Karpas-422 (cell line): ENCODE results near the gene EYS. TPM values are rescaled to one million over a fixed set of nuclear protein-coding genes. Genes with fewer than 3 reads are reported as not detected.
"Not testable (repeated sequence)": the region's sequence is repeated elsewhere in the genome, so short reads cannot be mapped to it uniquely, and the experiment has no call there.

Experiments used
- DNase-seq: peaks from one replicate; pipeline ENCODE4 v3.0.0-alpha.2; 2015
- H2AFZ ChIP-seq: fragments of 200-600 bp; sonication (generic); 2 replicates; pipeline ENCODE4 v1.6.1; 2014; ENCODE audit warnings: antibody characterized with exemption, low read length, mixed read lengths
- H3K27ac ChIP-seq: fragments of 200-600 bp; sonication (generic); 2 replicates; pipeline ENCODE4 v1.5.1; 2014; ENCODE audit warnings: mild to moderate bottlenecking, low read length, moderate library complexity
- H3K27me3 ChIP-seq: fragments of 200-600 bp; sonication (generic); 2 replicates; pipeline ENCODE4 v1.6.1; 2014; ENCODE audit warnings: low read length, mixed read lengths
- H3K36me3 ChIP-seq: fragments of 200-600 bp; sonication (generic); 2 replicates; pipeline ENCODE4 v1.6.1; 2014; ENCODE audit warnings: low read length, mixed read lengths; ENCODE audit not compliant: insufficient read depth
- H3K4me1 ChIP-seq: fragments of 200-600 bp; sonication (generic); 2 replicates; pipeline ENCODE4 v1.6.1; 2014; ENCODE audit warnings: mild to moderate bottlenecking, low read length, mixed read lengths
- H3K4me2 ChIP-seq: fragments of 200-600 bp; sonication (generic); 2 replicates; pipeline ENCODE4 v1.6.1; 2014; ENCODE audit warnings: low read length, low read depth, mild to moderate bottlenecking; ENCODE audit not compliant: poor library complexity, severe bottlenecking
- H3K4me3 ChIP-seq: fragments of 200-600 bp; sonication (generic); 2 replicates; pipeline ENCODE4 v1.5.1; 2014; ENCODE audit warnings: mild to moderate bottlenecking, antibody characterized with exemption, low read length, mixed read lengths
- H3K79me2 ChIP-seq: fragments of 200-600 bp; sonication (generic); 2 replicates; pipeline ENCODE4 v1.6.1; 2014; ENCODE audit warnings: mild to moderate bottlenecking, low read length, mixed read lengths
- H3K9ac ChIP-seq: fragments of 200-600 bp; sonication (generic); 2 replicates; pipeline ENCODE4 v1.6.0; 2014; ENCODE audit warnings: low read length
- H3K9me2 ChIP-seq: fragments of 200-600 bp; sonication (generic), shearing (Covaris generic); replicated peaks from 2 replicates; pipeline ENCODE4 v1.6.0; 2014; ENCODE audit warnings: mild to moderate bottlenecking, low read length, moderate library complexity; ENCODE audit not compliant: insufficient read depth
- H3K9me3 ChIP-seq: fragments of 300-700, 200-600 bp; sonication (generic); 2 replicates; pipeline ENCODE4 v1.6.1; 2014; ENCODE audit warnings: low read length, mixed read lengths
- H4K20me1 ChIP-seq: fragments of 200-600 bp; sonication (generic); 2 replicates; pipeline ENCODE4 v1.6.1; 2014; ENCODE audit warnings: mild to moderate bottlenecking, antibody characterized with exemption, low read length, low read depth; ENCODE audit not compliant: insufficient read depth
- total RNA-seq: library from RNA; depleted of rRNA; stranded (reverse); fragments of >200 nt; shearing (Covaris generic); gene quantifications from 2 replicates; pipeline ENCODE4 v1.2.3, GENCODE V29; 2014; ENCODE audit warnings: low replicate concordance

The EYS gene
- total RNA-seq, 1 experiment from 2014 or later, result not detected

- Histone ChIP-seq H3K36me3 (no peaks in the 10 kb centered on the region), H3K27ac (no peak overlapping the region), H3K4me3 (no peak overlapping the region), H4K20me1 (no peaks in the 10 kb centered on the region), H3K9me2 (no peaks in the 10 kb centered on the region), H3K9me3 (no peaks in the 10 kb centered on the region), H2AFZ (no peak overlapping the region), H3K4me1 (no peaks in the 10 kb centered on the region), H3K79me2 (no peaks in the 10 kb centered on the region), H3K27me3 (no peaks in the 10 kb centered on the region), H3K9ac (no peak overlapping the region), H3K4me2 (no peak overlapping the region)
- no peak for DNase-seq
Observed at GRCh38 chr6:64255000-64255399, 1452.0 kb downstream of the EYS start.

GRCh38 chr6:64254558-64254957 is 1452.5 kb downstream of the EYS start:
- Histone ChIP-seq H3K9me3 (no peaks in the 10 kb centered on the region), H3K4me3 (no peak overlapping the region), H3K9me2 (no peaks in the 10 kb centered on the region), H2AFZ (no peak overlapping the region), H3K27ac (no peak overlapping the region), H3K4me1 (no peaks in the 10 kb centered on the region), H3K4me2 (no peak overlapping the region), H3K36me3 (no peaks in the 10 kb centered on the region), H3K79me2 (no peaks in the 10 kb centered on the region), H3K9ac (no peak overlapping the region), H4K20me1 (no peaks in the 10 kb centered on the region), H3K27me3 (no peaks in the 10 kb centered on the region)
- DNase-seq, result no peak

- Histone ChIP-seq H3K27ac (no peak overlapping the region), H3K9me2 (no peaks in the 10 kb centered on the region), H3K27me3 (no peaks in the 10 kb centered on the region), H3K9me3 (no peaks in the 10 kb centered on the region), H3K4me3 (no peak overlapping the region), H2AFZ (no peak overlapping the region), H3K36me3 (no peaks in the 10 kb centered on the region), H3K9ac (no peak overlapping the region), H3K4me2 (no peak overlapping the region), H4K20me1 (no peaks in the 10 kb centered on the region), H3K79me2 (no peaks in the 10 kb centered on the region), H3K4me1 (no peaks in the 10 kb centered on the region)
- DNase-seq, result no peak
Observed at GRCh38 chr6:64252256-64252655, 1454.8 kb downstream of the EYS start.

GRCh38 chr6:64250126-64250525 is 1456.9 kb downstream of the EYS start:
- Histone ChIP-seq H3K27ac (no peak overlapping the region), H3K4me2 (no peak overlapping the region), H3K79me2 (no peaks in the 10 kb centered on the region), H3K9me2 (no peaks in the 10 kb centered on the region), H3K27me3 (no peaks in the 10 kb centered on the region), H2AFZ (no peak overlapping the region), H4K20me1 (no peaks in the 10 kb centered on the region), H3K9me3 (no peaks in the 10 kb centered on the region), H3K9ac (no peak overlapping the region), H3K4me3 (no peak overlapping the region), H3K4me1 (no peaks in the 10 kb centered on the region), H3K36me3 (no peaks in the 10 kb centered on the region)
- no peak for DNase-seq

- H4K20me1 ChIP-seq, result no peaks in the 10 kb centered on the region
- no peak overlapping the region for H3K9ac ChIP-seq
- no peak overlapping the region for H2AFZ ChIP-seq
- no peak for DNase-seq
- H3K9me3 ChIP-seq, result no peaks in the 10 kb centered on the region
- no peaks in the 10 kb centered on the region for H3K4me1 ChIP-seq
- no peak overlapping the region for H3K4me3 ChIP-seq
- no peak overlapping the region for H3K27ac ChIP-seq
- no peaks in the 10 kb centered on the region for H3K36me3 ChIP-seq
- H3K9me2 ChIP-seq, result no peaks in the 10 kb centered on the region
- H3K27me3 ChIP-seq, result no peaks in the 10 kb centered on the region
- no peak overlapping the region for H3K4me2 ChIP-seq
- H3K79me2 ChIP-seq, result no peaks in the 10 kb centered on the region
Observed at GRCh38 chr6:64249115-64249514, 1457.9 kb downstream of the EYS start.

GRCh38 chr6:64243618-64244017 is 1463.4 kb downstream of the EYS start:
- no peak for DNase-seq

GRCh38 chr6:64238908-64239307 is 1468.1 kb downstream of the EYS start:
- not testable (repeated sequence) for H4K20me1 ChIP-seq, H3K36me3 ChIP-seq, H3K27me3 ChIP-seq, H3K9me3 ChIP-seq, H3K79me2 ChIP-seq, H3K4me1 ChIP-seq, H2AFZ ChIP-seq, H3K9ac ChIP-seq, H3K4me3 ChIP-seq, DNase-seq, H3K9me2 ChIP-seq, H3K4me2 ChIP-seq, H3K27ac ChIP-seq

More at GRCh38 chr6:64243618-64244017, 1463.4 kb downstream of the EYS start:
- Histone ChIP-seq H3K4me1 (no peaks in the 10 kb centered on the region), H3K9ac (no peak overlapping the region), H2AFZ (no peak overlapping the region), H3K27me3 (no peaks in the 10 kb centered on the region), H3K9me3 (no peaks in the 10 kb centered on the region), H3K27ac (no peak overlapping the region), H4K20me1 (no peaks in the 10 kb centered on the region), H3K36me3 (no peaks in the 10 kb centered on the region), H3K79me2 (no peaks in the 10 kb centered on the region), H3K4me2 (no peak overlapping the region), H3K4me3 (no peak overlapping the region), H3K9me2 (no peaks in the 10 kb centered on the region)

GRCh38 chr6:64238071-64238470 is 1469.0 kb downstream of the EYS start:
- Histone ChIP-seq H3K27ac (no peak overlapping the region), H3K9me2 (no peaks in the 10 kb centered on the region), H3K9ac (no peak overlapping the region), H2AFZ (no peak overlapping the region), H4K20me1 (no peaks in the 10 kb centered on the region), H3K4me1 (no peaks in the 10 kb centered on the region), H3K4me2 (no peak overlapping the region), H3K36me3 (no peaks in the 10 kb centered on the region), H3K79me2 (no peaks in the 10 kb centered on the region), H3K27me3 (no peaks in the 10 kb centered on the region), H3K4me3 (no peak overlapping the region), H3K9me3 (no peaks in the 10 kb centered on the region)
- DNase-seq, result no peak

GRCh38 chr6:64233746-64234145 is 1473.3 kb downstream of the EYS start:
- no peak overlapping the region for H3K9ac ChIP-seq
- no peaks in the 10 kb centered on the region for H3K36me3 ChIP-seq
- H3K27ac ChIP-seq, result no peak overlapping the region
- H3K9me2 ChIP-seq, result no peaks in the 10 kb centered on the region
- H3K9me3 ChIP-seq, result no peaks in the 10 kb centered on the region
- DNase-seq, result no peak
- H4K20me1 ChIP-seq, result no peaks in the 10 kb centered on the region
- no peaks in the 10 kb centered on the region for H3K27me3 ChIP-seq
- no peaks in the 10 kb centered on the region for H3K4me1 ChIP-seq
- no peak overlapping the region for H3K4me2 ChIP-seq
- H3K4me3 ChIP-seq, result no peak overlapping the region
- H3K79me2 ChIP-seq, result no peaks in the 10 kb centered on the region
- H2AFZ ChIP-seq, result no peak overlapping the region
